GM06990 (cell line): ENCODE measurements around the gene PNPLA3.

Experiments
- DNase-seq: peaks from one replicate; pipeline ENCODE4 v3.0.0-alpha.2; 2011; ENCODE audit not compliant: insufficient read length; ENCODE audit errors: extremely low read depth
- H3K27me3 ChIP-seq: replicated peaks from 2 replicates; pipeline ENCODE4 v1.6.0; 2011; ENCODE audit warnings: low read length; ENCODE audit not compliant: control insufficient read depth, insufficient read depth
- H3K36me3 ChIP-seq: 2 replicates; pipeline ENCODE4 v1.5.1; 2011; ENCODE audit warnings: low read length; ENCODE audit not compliant: control insufficient read depth, insufficient read depth
- H3K4me3 ChIP-seq: replicated peaks from 2 replicates; pipeline ENCODE4 v1.5.1; 2011; ENCODE audit warnings: low read depth, mild to moderate bottlenecking, control low read depth, low read length
- TF ChIP-seq, protein P1 (sequence below): IDR thresholded peaks from 2 replicates; pipeline ENCODE4 v1.5.1; 2011; ENCODE audit warnings: low read length, control low read depth, mild to moderate bottlenecking, inconsistent platforms; ENCODE audit not compliant: insufficient read depth, poor library complexity, severe bottlenecking

Gene PNPLA3

DNA sequence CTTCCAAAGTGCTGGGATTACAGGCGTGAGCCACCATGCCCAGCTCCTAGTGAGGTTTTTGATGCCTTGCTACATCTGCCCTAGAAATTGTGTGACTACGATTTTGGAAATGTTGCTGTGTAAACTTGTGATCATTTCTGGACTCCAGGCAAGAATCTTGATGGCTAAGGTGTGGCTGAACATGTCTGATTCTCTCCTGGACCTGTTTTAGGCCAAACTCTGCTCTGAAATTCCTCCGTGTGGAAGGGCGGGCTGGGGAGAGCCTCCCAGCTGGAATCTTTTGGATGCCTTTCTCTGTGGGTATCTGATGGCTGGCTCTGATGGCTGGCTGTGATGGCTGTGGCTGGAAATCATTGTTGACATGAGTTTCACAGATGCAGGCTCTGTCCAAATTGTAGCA, 8.2 kb downstream of the PNPLA3 start:
- no peak for DNase-seq
- H3K4me3 ChIP-seq: no peak overlapping the region
- H3K36me3 ChIP-seq: no peaks in the 10 kb centered on the region
- H3K27me3 ChIP-seq: no peaks in the 10 kb centered on the region
- TF ChIP-seq, protein P1, sequence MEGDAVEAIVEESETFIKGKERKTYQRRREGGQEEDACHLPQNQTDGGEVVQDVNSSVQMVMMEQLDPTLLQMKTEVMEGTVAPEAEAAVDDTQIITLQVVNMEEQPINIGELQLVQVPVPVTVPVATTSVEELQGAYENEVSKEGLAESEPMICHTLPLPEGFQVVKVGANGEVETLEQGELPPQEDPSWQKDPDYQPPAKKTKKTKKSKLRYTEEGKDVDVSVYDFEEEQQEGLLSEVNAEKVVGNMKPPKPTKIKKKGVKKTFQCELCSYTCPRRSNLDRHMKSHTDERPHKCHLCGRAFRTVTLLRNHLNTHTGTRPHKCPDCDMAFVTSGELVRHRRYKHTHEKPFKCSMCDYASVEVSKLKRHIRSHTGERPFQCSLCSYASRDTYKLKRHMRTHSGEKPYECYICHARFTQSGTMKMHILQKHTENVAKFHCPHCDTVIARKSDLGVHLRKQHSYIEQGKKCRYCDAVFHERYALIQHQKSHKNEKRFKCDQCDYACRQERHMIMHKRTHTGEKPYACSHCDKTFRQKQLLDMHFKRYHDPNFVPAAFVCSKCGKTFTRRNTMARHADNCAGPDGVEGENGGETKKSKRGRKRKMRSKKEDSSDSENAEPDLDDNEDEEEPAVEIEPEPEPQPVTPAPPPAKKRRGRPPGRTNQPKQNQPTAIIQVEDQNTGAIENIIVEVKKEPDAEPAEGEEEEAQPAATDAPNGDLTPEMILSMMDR: no peak

- TF ChIP-seq, protein P1: no peak
- no peak for DNase-seq
- no peaks in the 10 kb centered on the region for H3K36me3 ChIP-seq
- no peaks in the 10 kb centered on the region for H3K27me3 ChIP-seq
- no peak overlapping the region for H3K4me3 ChIP-seq
These were observed 17.8 kb downstream of the PNPLA3 start for GRCh38 chr22:43941449-43941848.

GRCh38 chr22:43944670-43945430, 21.2 kb downstream of the PNPLA3 start:
- no peak for DNase-seq

DNA sequence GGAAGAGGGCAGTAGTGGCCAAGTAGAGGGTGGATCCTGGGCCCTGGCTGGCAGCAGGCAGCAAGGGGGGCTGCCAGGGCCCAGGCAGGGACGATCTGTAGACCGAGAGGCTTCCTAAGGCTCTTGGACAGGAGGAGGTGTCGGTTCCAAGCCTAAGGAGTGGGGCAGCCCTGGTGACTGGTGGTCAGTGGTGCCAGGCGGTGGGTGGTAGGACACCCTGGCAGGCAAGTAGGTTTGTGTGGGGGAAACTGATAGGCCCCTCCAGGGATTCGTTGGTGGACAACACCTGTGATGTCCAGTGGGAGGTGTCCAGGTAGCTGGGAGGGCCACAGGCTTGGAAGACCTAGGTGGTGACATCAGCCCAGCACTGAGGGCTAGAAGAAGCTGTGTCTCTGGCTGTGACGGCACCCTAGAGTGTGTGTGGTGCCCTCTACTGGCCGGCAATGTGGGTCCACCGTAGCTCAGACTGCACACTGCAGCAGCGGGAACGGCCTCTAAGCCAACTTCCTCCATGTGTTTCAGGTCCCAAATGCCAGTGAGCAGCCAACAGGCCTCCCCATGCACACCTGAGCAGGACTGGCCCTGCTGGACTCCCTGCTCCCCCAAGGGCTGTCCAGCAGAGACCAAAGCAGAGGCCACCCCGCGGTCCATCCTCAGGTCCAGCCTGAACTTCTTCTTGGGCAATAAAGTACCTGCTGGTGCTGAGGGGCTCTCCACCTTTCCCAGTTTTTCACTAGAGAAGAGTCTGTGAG, 22.2 kb downstream of the PNPLA3 start:
- H3K4me3 ChIP-seq: no peak overlapping the region
- no peaks in the 10 kb centered on the region for H3K36me3 ChIP-seq
- H3K27me3 ChIP-seq: no peaks in the 10 kb centered on the region
- TF ChIP-seq, protein P1: peak; percentile 86
- peak; percentile 47 for DNase-seq

More at GRCh38 chr22:43944670-43945430, 21.2 kb downstream of the PNPLA3 start:
- TF ChIP-seq, protein P1: no peak
- no peaks in the 10 kb centered on the region for H3K27me3 ChIP-seq
- H3K36me3 ChIP-seq: no peaks in the 10 kb centered on the region
- no peak overlapping the region for H3K4me3 ChIP-seq

GRCh38 chr22:43946384-43946667, 22.7 kb downstream of the PNPLA3 start:
- Histone ChIP-seq H3K27me3 (no peaks in the 10 kb centered on the region), H3K36me3 (no peaks in the 10 kb centered on the region), H3K4me3 (no peak overlapping the region)
- no peak for DNase-seq
- TF ChIP-seq, protein P1: no peak
